Panc1 (cell line): Measurements from ENCODE around the gene FAHD2A.

Experiments used
- CTCF ChIP-seq: fragments of 450-650 bp; IDR thresholded peaks from 2 replicates; pipeline ENCODE4 v1.5.1; 2017; ENCODE audit warnings: mild to moderate bottlenecking
- POLR2AphosphoS5 ChIP-seq: IDR thresholded peaks from 2 replicates; pipeline ENCODE4 v1.6.1; 2012; ENCODE audit warnings: mild to moderate bottlenecking, low read depth, low read length, moderate library complexity
- REST ChIP-seq, 2 experiments: IDR thresholded peaks; 2 replicates each; pipeline ENCODE4 v1.6.1; 2011 to 2012; ENCODE audit warnings: low read depth in 2 of 2, control low read depth in 1 of 2, low read length in 1 of 2, mild to moderate bottlenecking in 1 of 2, moderate library complexity in 1 of 2; ENCODE audit not compliant: insufficient read depth in 1 of 2
- SIN3A ChIP-seq: IDR thresholded peaks from 2 replicates; pipeline ENCODE4 v1.6.1; 2012; ENCODE audit warnings: low read depth, mild to moderate bottlenecking, low read length, moderate library complexity, borderline replicate concordance; ENCODE audit not compliant: insufficient read depth
- TCF7L2 ChIP-seq: IDR thresholded peaks from 2 replicates; pipeline ENCODE4 v1.6.1; 2011; ENCODE audit warnings: mild to moderate bottlenecking, low read depth, low read length, inconsistent platforms

GRCh38 chr2:95386031-95386430 lies 16.5 kb upstream of the FAHD2A start:
- TF ChIP-seq CTCF (no peak), SIN3A (no peak), POLR2AphosphoS5 (no peak), REST (IDR thresholded peaks at IDR 0.05; ENCODE audit: insufficient read depth in 1 of 2, low read depth in 2 of 2, low read length in 1 of 2) (no peak), TCF7L2 (no peak)
